WERI-Rb-1 (cell line): ENCODE measurements around the gene PLA2G15.

Experiments
- DNase-seq: peaks from one replicate; pipeline ENCODE4 v3.0.0-alpha.2; 2020
- H3K27ac ChIP-seq: fragments of 250-450 bp; sonication (Bioruptor Pico); 2 replicates; pipeline ENCODE4 v1.5.1; 2020; ENCODE audit warnings: mild to moderate bottlenecking, moderate library complexity
- H3K27me3 ChIP-seq: fragments of 250-450 bp; sonication (Bioruptor Pico); 2 replicates; pipeline ENCODE4 v1.5.1; 2021; ENCODE audit warnings: mild to moderate bottlenecking, low read depth, moderate library complexity; ENCODE audit not compliant: insufficient read depth, severe bottlenecking
- H3K36me3 ChIP-seq: fragments of 250-450 bp; sonication (Bioruptor Pico); 2 replicates; pipeline ENCODE4 v1.5.1; 2020; ENCODE audit warnings: mild to moderate bottlenecking, moderate library complexity
- H3K4me3 ChIP-seq: 2 replicates; pipeline ENCODE4 v1.5.1; 2011; ENCODE audit warnings: low read depth, mild to moderate bottlenecking, control low read depth, low read length
- H3K9me3 ChIP-seq: fragments of 250-450 bp; sonication (Bioruptor Pico); 2 replicates; pipeline ENCODE4 v1.5.1; 2021; ENCODE audit warnings: mild to moderate bottlenecking, moderate library complexity; ENCODE audit not compliant: severe bottlenecking
- TF ChIP-seq, protein P1 (sequence below): IDR thresholded peaks from 2 replicates; pipeline ENCODE4 v1.5.1; 2011; ENCODE audit warnings: low read depth, mild to moderate bottlenecking, control low read depth, inconsistent platforms, low read length

The PLA2G15 gene

DNA sequence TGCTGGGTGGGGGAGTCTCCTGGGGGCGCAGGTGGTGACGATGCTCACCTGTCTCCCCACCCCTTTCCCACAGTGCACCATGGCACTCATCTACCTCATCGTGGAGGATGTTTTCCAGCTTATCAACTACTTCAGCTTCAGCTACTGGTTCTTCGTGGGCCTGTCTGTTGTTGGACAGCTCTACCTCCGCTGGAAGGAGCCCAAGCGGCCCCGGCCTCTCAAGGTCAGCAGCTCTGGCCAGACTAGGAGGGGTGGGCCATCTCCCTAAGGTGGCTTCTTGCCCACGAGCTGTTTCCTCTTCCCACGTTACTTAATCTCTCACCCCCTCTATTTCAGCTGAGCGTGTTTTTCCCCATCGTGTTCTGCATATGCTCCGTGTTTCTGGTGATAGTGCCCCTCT, 51.1 kb downstream of the PLA2G15 start:
- DNase-seq: no peak
- Histone ChIP-seq H3K27me3 (no peaks in the 10 kb centered on the region), H3K9me3 (no peaks in the 10 kb centered on the region), H3K4me3 (no peak overlapping the region), H3K27ac (no peak overlapping the region), H3K36me3 (peaks cover 85% of the 10 kb centered on the region)
- TF ChIP-seq, protein P1, sequence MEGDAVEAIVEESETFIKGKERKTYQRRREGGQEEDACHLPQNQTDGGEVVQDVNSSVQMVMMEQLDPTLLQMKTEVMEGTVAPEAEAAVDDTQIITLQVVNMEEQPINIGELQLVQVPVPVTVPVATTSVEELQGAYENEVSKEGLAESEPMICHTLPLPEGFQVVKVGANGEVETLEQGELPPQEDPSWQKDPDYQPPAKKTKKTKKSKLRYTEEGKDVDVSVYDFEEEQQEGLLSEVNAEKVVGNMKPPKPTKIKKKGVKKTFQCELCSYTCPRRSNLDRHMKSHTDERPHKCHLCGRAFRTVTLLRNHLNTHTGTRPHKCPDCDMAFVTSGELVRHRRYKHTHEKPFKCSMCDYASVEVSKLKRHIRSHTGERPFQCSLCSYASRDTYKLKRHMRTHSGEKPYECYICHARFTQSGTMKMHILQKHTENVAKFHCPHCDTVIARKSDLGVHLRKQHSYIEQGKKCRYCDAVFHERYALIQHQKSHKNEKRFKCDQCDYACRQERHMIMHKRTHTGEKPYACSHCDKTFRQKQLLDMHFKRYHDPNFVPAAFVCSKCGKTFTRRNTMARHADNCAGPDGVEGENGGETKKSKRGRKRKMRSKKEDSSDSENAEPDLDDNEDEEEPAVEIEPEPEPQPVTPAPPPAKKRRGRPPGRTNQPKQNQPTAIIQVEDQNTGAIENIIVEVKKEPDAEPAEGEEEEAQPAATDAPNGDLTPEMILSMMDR: no peak

DNA sequence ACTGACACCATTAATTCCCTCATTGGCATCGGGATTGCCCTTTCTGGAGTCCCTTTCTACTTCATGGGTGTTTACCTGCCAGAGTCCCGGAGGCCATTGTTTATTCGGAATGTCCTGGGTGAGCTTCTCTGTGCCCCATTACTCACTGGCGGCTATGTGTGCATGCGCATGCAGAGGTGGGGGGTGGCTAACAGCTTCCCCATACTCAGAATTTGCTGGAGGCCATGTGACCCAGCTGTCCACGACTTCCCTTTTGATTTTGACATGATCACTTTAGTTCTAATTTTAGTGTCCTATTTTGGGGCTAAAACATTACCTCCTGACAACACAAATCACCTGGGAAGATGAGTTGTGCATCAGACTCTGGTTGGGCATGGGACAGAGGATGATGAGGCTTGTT, 51.5 kb downstream of the PLA2G15 start:
- H3K9me3 ChIP-seq: no peaks in the 10 kb centered on the region
- no peak overlapping the region for H3K27ac ChIP-seq
- H3K36me3 ChIP-seq: peaks cover 85% of the 10 kb centered on the region
- DNase-seq: no peak
- H3K4me3 ChIP-seq: no peak overlapping the region
- H3K27me3 ChIP-seq: no peaks in the 10 kb centered on the region
- TF ChIP-seq, protein P1: no peak

DNA sequence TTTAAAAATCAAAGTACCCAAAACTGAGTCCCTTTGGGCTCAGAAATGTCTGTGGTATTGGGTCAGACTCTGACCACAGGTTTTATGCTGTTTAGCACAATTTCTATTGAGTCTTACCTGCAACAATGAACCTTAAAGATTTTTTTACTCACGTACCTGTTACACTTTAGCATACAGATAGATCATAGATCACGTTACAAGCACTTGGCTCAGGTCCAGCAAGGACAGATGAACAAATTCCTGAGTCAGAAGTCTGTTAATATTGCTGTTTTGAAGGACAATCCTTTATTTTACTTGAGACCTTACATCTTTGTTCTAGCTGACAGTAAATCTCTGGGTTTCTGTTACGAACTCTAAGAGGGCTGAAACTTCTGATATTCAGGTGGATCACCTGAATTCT, 52.7 kb downstream of the PLA2G15 start:
- no peak overlapping the region for H3K27ac ChIP-seq
- TF ChIP-seq, protein P1: no peak
- DNase-seq: no peak
- no peaks in the 10 kb centered on the region for H3K9me3 ChIP-seq
- peaks cover 85% of the 10 kb centered on the region for H3K36me3 ChIP-seq
- no peaks in the 10 kb centered on the region for H3K27me3 ChIP-seq
- H3K4me3 ChIP-seq: no peak overlapping the region

DNA sequence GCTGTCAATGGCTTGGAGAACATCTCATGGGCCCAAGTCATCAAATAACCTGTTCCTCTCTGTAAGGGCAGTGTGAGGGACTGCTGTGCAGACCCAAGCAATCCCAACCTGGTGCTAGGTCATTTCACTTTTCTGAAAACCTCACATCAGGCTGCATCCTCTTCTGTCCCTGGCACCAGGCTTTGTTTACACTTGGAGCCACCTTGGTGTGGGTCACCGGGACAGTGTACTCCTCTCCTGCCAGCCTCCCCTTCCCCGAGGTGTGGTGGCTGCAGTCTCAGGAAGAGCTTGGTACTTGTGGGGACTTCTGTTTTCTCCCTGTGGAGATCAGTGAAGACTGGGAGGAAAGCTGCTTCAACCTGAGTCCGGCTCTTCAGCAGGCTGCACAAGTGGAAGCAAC, 53.1 kb downstream of the PLA2G15 start:
- Histone ChIP-seq H3K4me3 (no peak overlapping the region), H3K27ac (no peak overlapping the region), H3K27me3 (no peaks in the 10 kb centered on the region), H3K9me3 (no peaks in the 10 kb centered on the region), H3K36me3 (peaks cover 87% of the 10 kb centered on the region)
- TF ChIP-seq, protein P1: no peak
- DNase-seq: no peak

DNA sequence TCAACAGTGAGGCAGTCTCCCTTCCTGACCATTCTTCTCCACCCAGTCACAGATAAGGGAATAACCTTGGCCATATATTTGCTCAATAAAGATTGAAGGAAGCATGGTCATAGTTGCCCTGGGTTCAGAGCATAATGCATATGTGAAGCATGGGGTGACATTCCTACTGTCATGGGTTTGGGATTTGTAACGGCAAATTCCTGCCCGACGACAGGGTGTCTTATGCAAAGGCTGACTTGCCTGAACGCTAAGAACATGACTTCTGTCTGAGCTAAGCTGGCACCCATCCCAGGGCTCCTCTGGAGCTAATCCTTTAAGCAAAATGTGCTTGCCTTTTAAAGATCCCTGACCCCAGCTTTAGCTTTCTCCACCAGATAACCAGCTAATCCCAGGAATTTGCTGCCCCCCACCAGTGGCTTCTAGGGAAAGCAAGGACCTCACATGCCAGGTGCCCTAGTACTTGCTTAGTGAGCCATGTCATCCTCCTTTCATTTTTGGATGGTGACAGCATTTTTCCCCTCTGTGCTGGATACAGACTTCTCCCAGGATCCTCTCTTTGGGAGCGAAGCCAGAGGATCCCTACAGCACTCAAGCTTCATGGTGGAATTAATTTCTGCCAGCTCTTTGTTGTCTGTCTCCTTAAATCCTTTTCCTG, 53.9 kb downstream of the PLA2G15 start:
- DNase-seq: peak; percentile 91
- no peaks in the 10 kb centered on the region for H3K9me3 ChIP-seq
- TF ChIP-seq, protein P1: 0 out of 2 replicates have a peak, but pooled peaks have one; percentile 6
- no peaks in the 10 kb centered on the region for H3K27me3 ChIP-seq
- no peak overlapping the region for H3K4me3 ChIP-seq
- 0 out of 2 replicates have a peak overlapping the region, but pooled peaks have one; percentile 1 for H3K27ac ChIP-seq
- peaks cover 87% of the 10 kb centered on the region for H3K36me3 ChIP-seq
